Mucosa of descending colon (tissue), 3 donors: ENCODE data around the gene TFIP11. TPM values are rescaled to one million over a fixed set of nuclear protein-coding genes. Genes with fewer than 3 reads are reported as not detected.

Source experiments
- ATAC-seq: fragments of 200-7000 bp; cut with Tn5 transposase; one replicate; pipeline ENCODE4 v1.9.1; 2020; ENCODE audit warnings: mild to moderate bottlenecking, moderate library complexity
- DNase-seq, 3 donors: peaks; one replicate each; pipeline ENCODE4 v3.0.0-alpha.2; 2020
- H3K36me3 ChIP-seq: fragments of 200-600 bp; one replicate; pipeline ENCODE4 v1.8.0; 2021; ENCODE audit warnings: low read depth, mild to moderate bottlenecking
- H3K4me1 ChIP-seq: fragments of 200-600 bp; one replicate; pipeline ENCODE4 v1.8.0; 2021; ENCODE audit warnings: low read depth, mild to moderate bottlenecking
- H3K4me3 ChIP-seq: fragments of 200-600 bp; one replicate; pipeline ENCODE4 v1.8.0; 2021; ENCODE audit warnings: mild to moderate bottlenecking
- H3K9me3 ChIP-seq: fragments of 200-600 bp; one replicate; pipeline ENCODE4 v1.8.0; 2021; ENCODE audit warnings: mild to moderate bottlenecking
- CTCF ChIP-seq: fragments of 200-600 bp; IDR thresholded peaks from one replicate; pipeline ENCODE4 v1.8.0; 2022; ENCODE audit warnings: antibody characterized with exemption, mild to moderate bottlenecking
- intact Hi-C, 2 donors: fragments of 100-400 bp; cut with DNase I in 1 of 2; cut with micrococcal nuclease in 1 of 2; formaldehyde crosslinking; loops; one replicate each; pipeline versions ENCODE4 v1.11.0 to v1.11.1; 2022; cut with DNase I, micrococcal nuclease
- total RNA-seq, 3 donors: library from RNA; stranded (reverse); fragmentation: NEBNext Ultra II Directional in 2 of 3; extraction: Animal tissue kit (Norgen Biotek cat#: 25700) in 2 of 3; gene quantifications; one replicate each; pipeline versions ENCODE4 v1.2.1 to v1.2.4, GENCODE V29; 2021 to 2023
- donor health status: DM: no; HTN: no; CAD: no; lungs with moderate emphysema.
- donor health status: DM: no; HTN: no; CAD: no.
- donor health status: DM: no; HTN: yes; CAD: no.

TFIP11 gene
- total RNA-seq, 3 donors from 2014 or later = 26.2 to 39.1 (median 34.6) TPM

GRCh38 chr22:26527167-26527566 lies 14.9 kb upstream of the TFIP11 start:
- ATAC-seq (no peak), DNase-seq (no peak)
- intact Hi-C loops = no loop called here
- TF ChIP-seq CTCF = no peak
- Histone ChIP-seq H3K4me3 (no peak overlapping the region), H3K4me1 (no peaks in the 10 kb centered on the region), H3K9me3 (no peaks in the 10 kb centered on the region), H3K36me3 (no peaks in the 10 kb centered on the region)

GRCh38 chr22:26525946-26526564 lies 13.8 kb upstream of the TFIP11 start:
- no peak for DNase-seq
- H3K36me3 ChIP-seq = no peaks in the 10 kb centered on the region
- intact Hi-C loops = no loop called here

GRCh38 chr22:26524870-26525269 lies 12.6 kb upstream of the TFIP11 start:
- H3K36me3 ChIP-seq = no peaks in the 10 kb centered on the region
- no peak for ATAC-seq
- no peak overlapping the region for H3K4me3 ChIP-seq
- no peaks in the 10 kb centered on the region for H3K9me3 ChIP-seq
- no peak for TF ChIP-seq CTCF
- DNase-seq = no peak
- intact Hi-C loops = no loop called here
- no peaks in the 10 kb centered on the region for H3K4me1 ChIP-seq

More at GRCh38 chr22:26525946-26526564, 13.8 kb upstream of the TFIP11 start:
- no peak for TF ChIP-seq CTCF
- ATAC-seq = no peak
- Histone ChIP-seq H3K4me1 (no peaks in the 10 kb centered on the region), H3K4me3 (no peak overlapping the region), H3K9me3 (no peaks in the 10 kb centered on the region)

- no peak overlapping the region for H3K4me3 ChIP-seq
- H3K36me3 ChIP-seq = no peaks in the 10 kb centered on the region
- intact Hi-C loops = no loop called here
These were observed 10.3 kb upstream of the TFIP11 start for GRCh38 chr22:26522592-26522991.

GRCh38 chr22:26522012-26522411 lies 9.7 kb upstream of the TFIP11 start:
- ATAC-seq (no peak), DNase-seq (no peak)
- intact Hi-C loops = no loop called here
- Histone ChIP-seq H3K4me3 (no peak overlapping the region), H3K36me3 (no peaks in the 10 kb centered on the region), H3K4me1 (no peaks in the 10 kb centered on the region), H3K9me3 (no peaks in the 10 kb centered on the region)
- TF ChIP-seq CTCF = no peak

More at GRCh38 chr22:26522592-26522991, 10.3 kb upstream of the TFIP11 start:
- DNase-seq (no peak), ATAC-seq (no peak)
- Histone ChIP-seq H3K4me1 (no peaks in the 10 kb centered on the region), H3K9me3 (no peaks in the 10 kb centered on the region)
- no peak for TF ChIP-seq CTCF

GRCh38 chr22:26517429-26517828 lies 5.2 kb upstream of the TFIP11 start:
- Histone ChIP-seq H3K4me3 (no peak overlapping the region), H3K4me1 (peaks cover 9% of the 10 kb centered on the region), H3K36me3 (no peaks in the 10 kb centered on the region), H3K9me3 (no peaks in the 10 kb centered on the region)
- DNase-seq (no peak), ATAC-seq (no peak)
- no peak for TF ChIP-seq CTCF
- intact Hi-C loops = no loop called here
